H4 (cell line): ENCODE results near the gene MAP3K15. TPM values are rescaled to one million over a fixed set of nuclear protein-coding genes. Genes with fewer than 3 reads are reported as not detected.

Experiments
- DNase-seq: peaks from one replicate; pipeline ENCODE4 v3.0.0-alpha.2; 2015; ENCODE audit warnings: low spot score
- total RNA-seq: library from RNA; depleted of rRNA; stranded (reverse); fragments of >200 nt; shearing (Covaris generic); gene quantifications from 2 replicates; pipeline ENCODE4 v1.2.3, GENCODE V29; 2014; rRNA removed

MAP3K15 gene
- total RNA-seq, result 0.50 and 1.4 TPM in 2 replicates

DNA sequence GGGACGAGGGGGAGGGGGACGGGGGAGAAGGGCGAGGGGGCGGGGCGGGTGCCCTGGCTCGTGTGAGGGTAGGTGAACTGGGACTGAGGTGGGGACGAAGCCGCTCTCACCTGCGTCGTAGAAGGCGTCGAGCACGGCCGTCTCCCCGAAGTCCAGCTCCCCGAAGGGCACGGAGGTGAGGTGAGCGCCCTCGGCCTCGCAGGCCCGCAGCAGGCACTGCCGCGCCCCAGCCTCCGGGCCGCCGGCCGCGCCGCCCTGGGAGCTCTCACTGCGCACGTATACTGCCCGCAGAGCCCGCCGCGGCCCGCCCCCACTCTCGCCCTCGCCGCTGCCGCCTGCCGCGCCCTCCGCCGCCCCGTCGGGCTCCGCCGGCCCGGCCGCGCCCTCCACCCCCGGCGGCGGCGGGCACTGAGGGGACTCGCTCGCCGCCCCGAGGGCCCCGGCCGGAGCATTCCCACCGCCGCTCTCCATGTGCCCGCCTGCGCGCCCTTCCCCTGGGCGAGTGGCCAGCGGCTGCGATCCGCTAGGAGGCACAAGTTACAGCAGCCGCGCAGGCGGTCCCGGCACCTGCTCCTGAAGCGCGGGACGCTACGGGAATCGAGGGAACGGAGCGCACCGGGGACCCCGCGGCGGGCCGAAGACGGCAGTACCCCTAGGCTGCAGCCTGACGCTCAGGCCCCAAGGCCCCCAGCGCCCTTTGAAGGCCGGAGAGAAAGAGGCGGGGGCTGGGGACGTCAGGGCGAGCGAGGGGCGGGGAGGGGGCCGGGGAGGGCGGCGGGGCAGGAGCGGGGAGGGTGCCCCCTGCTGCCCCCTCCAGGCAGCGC, at the start of gene MAP3K15:
TSS of gene MAP3K15 (minus strand) at position 718 of the 824 bp plus-strand sequence. CDS start at position 471, 247 bp downstream.
- peak; percentile 31 for DNase-seq

GRCh38 chrX:19564606-19565005, 49.3 kb upstream of the MAP3K15 start:
- no peak for DNase-seq

DNA sequence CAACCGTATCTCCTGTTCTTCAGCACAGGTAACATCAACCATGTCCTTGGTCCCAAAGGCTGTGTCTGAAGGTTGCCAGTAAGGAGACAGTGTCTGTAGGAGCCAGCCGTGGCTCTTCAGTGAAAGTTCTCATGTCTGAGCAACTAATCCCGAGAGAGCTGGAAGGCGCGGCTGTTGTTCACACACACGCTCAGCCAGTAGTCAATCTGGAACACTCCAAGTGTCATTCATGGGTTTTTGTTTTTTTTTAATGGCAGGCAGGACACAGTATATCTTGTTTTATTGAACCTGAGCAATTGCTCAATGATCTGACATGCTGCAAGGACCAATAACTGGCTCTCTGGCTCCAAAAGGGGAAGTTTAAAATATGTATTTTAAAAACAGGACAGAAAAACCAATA, 48.4 kb upstream of the MAP3K15 start:
- no peak for DNase-seq

GRCh38 chrX:19563327-19563726, 48.0 kb upstream of the MAP3K15 start:
- DNase-seq, result no peak

- no peak for DNase-seq
Measured at GRCh38 chrX:19560611-19561010, 45.3 kb upstream of the MAP3K15 start.

- DNase-seq, result no peak
Measured at GRCh38 chrX:19557822-19558221, 42.5 kb upstream of the MAP3K15 start.

DNA sequence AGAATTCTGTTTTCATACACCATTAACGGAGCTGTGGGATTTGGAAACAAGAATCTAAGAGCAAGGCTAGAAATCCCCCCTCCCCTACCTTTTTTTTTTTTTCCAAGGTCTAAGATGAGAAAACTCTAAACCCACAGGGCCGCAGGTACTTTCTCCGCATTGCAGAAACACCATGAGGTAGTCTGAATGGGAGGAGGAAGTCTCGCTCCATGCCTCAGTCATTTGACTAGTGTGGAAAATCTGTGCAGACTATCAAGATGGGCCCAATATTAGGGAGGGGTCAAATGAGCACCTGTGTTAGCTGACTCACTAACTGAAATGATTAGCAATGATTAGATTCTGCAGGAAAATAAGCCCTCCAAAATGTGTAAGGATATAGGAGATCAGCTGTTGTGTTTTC, 40.9 kb upstream of the MAP3K15 start:
- DNase-seq, result no peak

- no peak for DNase-seq
Measured at GRCh38 chrX:19555683-19556082, 40.4 kb upstream of the MAP3K15 start.

- DNase-seq, result no peak
Measured at GRCh38 chrX:19555236-19555635, 39.9 kb upstream of the MAP3K15 start.

DNA sequence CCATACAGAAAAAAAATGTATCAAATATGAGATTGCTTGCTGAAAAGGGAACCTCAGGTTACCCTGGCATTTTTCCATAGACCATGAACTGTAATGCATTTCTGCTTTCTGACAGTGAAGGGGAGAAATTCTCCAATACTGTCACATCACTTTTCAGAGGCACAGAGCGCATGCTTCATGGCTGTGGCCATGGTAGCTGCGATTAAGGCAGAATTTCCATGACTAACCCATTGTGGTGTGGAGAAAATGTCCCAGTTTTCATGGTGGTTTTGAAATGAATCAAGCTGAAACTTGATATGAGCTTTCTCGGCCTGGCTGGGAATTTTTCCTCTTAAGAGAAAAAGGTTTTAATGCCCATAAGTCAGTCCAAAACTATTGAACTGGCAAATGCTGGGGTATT, 39.5 kb upstream of the MAP3K15 start:
- peak; percentile 79 for DNase-seq

DNA sequence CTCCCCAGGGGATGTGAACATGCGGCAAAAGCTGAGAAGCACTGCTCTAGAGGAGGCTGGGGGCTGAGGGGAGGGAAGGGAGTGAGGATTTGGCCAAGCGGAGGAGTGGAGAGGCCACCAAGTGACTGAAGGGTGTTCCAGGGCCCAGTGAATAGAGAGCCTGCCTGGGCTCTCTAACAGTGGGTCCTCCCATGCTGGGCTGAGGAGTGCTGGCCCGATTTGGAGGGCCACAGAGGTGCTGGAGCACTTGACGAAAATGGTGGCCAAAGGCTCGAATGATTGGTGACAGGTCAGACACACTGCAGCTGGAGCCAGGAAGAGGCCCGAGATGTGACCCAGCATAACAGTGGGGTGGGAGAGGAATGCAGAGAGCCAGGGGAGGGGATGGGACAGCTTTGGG, 37.5 kb upstream of the MAP3K15 start:
- DNase-seq, result no peak

GRCh38 chrX:19549838-19550237, 34.5 kb upstream of the MAP3K15 start:
- no peak for DNase-seq

- no peak for DNase-seq
Measured at GRCh38 chrX:19548934-19549333, 33.6 kb upstream of the MAP3K15 start.

DNA sequence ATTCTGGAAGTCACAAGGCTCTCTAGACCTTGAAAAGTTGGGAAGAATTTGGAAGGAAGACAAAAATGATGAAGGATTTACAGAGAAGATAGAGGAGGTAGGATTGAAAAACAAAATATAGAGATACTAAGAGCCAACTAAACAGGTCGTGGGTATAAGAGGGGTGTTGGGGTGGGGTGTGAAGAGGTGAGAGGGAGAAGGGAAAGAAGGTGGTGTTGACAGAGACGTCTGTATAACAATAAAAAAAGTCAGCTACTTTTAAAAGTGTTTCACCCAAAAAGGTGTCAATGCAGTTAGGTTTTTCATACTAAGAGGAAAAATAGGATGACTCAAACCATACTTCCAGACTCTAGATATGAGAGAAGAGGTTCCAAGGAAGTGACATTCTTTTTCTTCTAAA, 33.0 kb upstream of the MAP3K15 start:
- DNase-seq, result no peak

GRCh38 chrX:19545651-19546050, 30.3 kb upstream of the MAP3K15 start:
- DNase-seq, result no peak

DNA sequence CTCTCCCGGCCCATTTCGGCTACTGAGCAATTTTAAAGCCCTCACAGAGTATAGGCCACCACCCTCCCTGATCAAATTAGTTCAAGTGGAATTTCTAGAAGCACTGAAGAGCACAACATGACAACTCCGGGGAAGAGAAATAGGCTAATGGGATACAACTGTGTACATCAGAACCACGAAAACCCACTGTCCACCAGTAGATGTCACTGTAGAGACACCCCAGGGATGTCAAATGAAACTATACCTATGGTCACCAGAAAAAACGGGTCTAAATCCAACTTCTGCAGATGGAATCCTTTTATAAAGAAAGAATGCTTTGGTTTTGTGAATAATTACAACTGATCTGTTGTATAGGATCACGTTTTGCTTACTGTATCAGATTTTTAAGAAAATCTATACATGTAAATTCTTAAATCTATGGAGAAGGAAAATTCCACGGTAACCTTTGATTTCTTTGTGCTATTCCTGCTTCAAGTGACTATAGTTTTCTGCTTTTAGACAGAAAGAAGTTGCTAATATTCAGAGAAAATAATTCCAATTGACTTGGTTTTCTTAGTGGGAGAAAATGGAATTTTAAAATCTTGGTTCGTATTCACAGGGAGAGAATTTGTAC, 29.5 kb upstream of the MAP3K15 start:
- DNase-seq, result peak; percentile 33

- DNase-seq, result no peak
Measured at GRCh38 chrX:19543951-19544381, 28.7 kb upstream of the MAP3K15 start.

GRCh38 chrX:19543020-19543715, 27.9 kb upstream of the MAP3K15 start:
- DNase-seq, result no peak

GRCh38 chrX:19541931-19542330, 26.6 kb upstream of the MAP3K15 start:
- DNase-seq, result no peak

- DNase-seq, result no peak
Measured at GRCh38 chrX:19541196-19541595, 25.9 kb upstream of the MAP3K15 start.

DNA sequence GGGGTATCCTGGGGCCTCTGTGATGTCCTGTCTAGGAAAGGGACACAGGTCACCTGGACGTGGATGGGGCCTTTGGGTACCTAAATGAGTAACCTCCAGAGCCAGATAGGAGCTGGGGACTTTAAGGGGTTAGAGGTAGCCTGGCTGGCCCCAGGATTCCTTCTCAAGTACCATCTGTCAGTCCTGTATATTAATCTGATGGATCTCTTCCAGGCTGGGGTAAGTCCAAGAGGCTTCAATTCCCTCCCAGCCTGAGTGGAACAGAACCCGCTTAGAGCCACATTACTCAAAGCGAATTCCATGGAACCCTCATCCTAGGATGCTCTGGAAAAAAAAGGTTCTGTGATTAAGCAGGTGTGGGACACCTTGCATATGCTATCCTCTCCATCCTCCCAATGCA, 24.8 kb upstream of the MAP3K15 start:
- DNase-seq, result no peak

- no peak for DNase-seq
Measured at GRCh38 chrX:19539665-19540064, 24.4 kb upstream of the MAP3K15 start.

DNA sequence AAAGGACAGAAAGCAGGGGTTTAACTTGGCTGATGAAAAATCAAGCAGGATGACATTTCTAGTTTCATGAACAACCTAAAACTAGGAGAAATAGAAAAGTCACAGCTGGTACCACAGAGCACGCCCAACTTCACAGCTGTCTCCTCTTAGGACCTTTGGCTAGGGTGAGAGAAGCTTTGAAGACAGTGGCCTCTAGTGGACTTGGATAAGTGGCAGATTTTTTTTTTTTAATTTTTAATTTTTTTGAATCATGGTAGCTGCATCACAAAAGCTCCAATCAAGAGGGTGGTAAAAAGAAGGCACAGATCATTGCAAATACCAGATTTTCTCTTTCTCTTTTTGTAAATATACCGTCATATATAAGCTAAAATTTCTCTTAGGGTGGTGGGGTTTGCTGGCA, 20.2 kb upstream of the MAP3K15 start:
- peak; percentile 15 for DNase-seq
